ENCODE data around the gene RHOB. TPM values are rescaled to one million over a fixed set of nuclear protein-coding genes. Genes with fewer than 3 reads are reported as not detected.

RHOB gene
- total and polyA plus RNA-seq, 2 of the 13 experiments (the other 11 are each of a cell fraction or from before 2014, with no cell fraction given) = 192 to 268 TPM

DNA sequence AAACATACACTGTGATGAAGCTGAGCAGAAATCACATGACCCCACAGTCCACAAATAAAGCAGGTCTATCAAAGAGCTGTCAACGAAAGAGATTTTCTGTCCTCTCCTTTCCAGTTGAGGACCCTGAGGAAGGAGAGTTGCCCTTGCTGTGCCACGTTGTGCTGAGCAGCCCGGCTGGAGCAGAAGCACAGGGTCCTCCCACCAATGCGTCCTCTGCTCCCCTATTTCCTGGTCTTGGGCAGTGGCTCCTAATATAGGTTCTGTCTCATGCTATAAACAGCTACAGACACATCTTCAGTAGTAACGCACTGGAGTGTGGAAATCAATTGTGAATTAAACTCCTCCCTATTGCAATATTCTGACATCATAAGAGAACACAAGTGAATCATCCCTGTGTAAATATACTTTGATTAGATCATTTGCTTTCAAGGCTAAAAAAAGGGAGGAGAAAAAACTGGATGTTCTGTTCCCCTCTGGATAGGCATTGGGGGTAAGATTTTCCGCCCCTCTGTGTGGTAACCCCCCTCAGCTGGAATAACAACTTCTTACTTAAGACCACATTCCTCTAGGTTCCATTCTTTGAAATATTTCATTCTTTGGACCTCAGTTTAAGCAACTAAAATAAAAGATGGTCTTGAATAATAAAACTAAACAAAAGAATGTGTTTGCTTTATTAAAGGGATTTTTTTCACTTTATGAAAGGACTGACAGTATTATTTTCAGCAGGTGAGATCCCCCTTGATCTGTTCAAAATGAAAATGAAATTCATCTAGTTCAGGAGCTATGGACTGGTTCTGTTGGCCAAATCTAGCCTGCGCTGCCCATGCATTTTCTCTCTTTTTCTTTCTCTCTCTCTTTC, 8.3 kb upstream of the RHOB start (continued):
- TF ChIP-seq ZNF484 (CRISPR knock-in tag; IDR thresholded peaks at IDR 0.05; ENCODE audit: borderline replicate concordance, low read depth) (no peak), ZNF547 (CRISPR knock-in tag; IDR thresholded peaks at IDR 0.05) (no peak), HNF4A (CRISPR knock-in tag; IDR thresholded peaks at IDR 0.05) (no peak), THAP11 (CRISPR knock-in tag; IDR thresholded peaks at IDR 0.05) (no peak), ZFP37 (CRISPR knock-in tag; IDR thresholded peaks at IDR 0.05; ENCODE audit: borderline replicate concordance) (no peak), ZNF230 (CRISPR knock-in tag; IDR thresholded peaks at IDR 0.05) (no peak), ZNF468 (CRISPR knock-in tag; IDR thresholded peaks at IDR 0.05) (no peak), ZBTB7B (CRISPR knock-in tag; IDR thresholded peaks at IDR 0.05) (peak; percentile 79), MED1 (CRISPR knock-in tag; IDR thresholded peaks at IDR 0.05) (peak; percentile 50; the same call in 1 of the 2 replicates), RFX3 (CRISPR knock-in tag; IDR thresholded peaks at IDR 0.05) (no peak), HDAC1 (CRISPR knock-in tag; IDR thresholded peaks at IDR 0.05) (no peak), NRL (CRISPR knock-in tag; IDR thresholded peaks at IDR 0.05; ENCODE audit: borderline replicate concordance) (no peak), NONO (IDR thresholded peaks at IDR 0.05) (no peak), NONO (CRISPR knock-in tag; conservative IDR thresholded peaks at IDR 0.05) (no peak), MEIS2 (CRISPR knock-in tag; IDR thresholded peaks at IDR 0.05) (no peak), POLR2AphosphoS5 (IDR thresholded peaks at IDR 0.05; ENCODE audit: low read depth, low read length) (no peak), ZSCAN31 (CRISPR knock-in tag; IDR thresholded peaks at IDR 0.05; ENCODE audit: low read depth) (no peak), SMYD3 (CRISPR knock-in tag; IDR thresholded peaks at IDR 0.05) (no peak), NR2C2 (CRISPR knock-in tag; IDR thresholded peaks at IDR 0.05; ENCODE audit: borderline replicate concordance) (0 out of 2 replicates have a peak, but pooled peaks have one; percentile 31)
- TF ChIP-seq, protein P1, sequence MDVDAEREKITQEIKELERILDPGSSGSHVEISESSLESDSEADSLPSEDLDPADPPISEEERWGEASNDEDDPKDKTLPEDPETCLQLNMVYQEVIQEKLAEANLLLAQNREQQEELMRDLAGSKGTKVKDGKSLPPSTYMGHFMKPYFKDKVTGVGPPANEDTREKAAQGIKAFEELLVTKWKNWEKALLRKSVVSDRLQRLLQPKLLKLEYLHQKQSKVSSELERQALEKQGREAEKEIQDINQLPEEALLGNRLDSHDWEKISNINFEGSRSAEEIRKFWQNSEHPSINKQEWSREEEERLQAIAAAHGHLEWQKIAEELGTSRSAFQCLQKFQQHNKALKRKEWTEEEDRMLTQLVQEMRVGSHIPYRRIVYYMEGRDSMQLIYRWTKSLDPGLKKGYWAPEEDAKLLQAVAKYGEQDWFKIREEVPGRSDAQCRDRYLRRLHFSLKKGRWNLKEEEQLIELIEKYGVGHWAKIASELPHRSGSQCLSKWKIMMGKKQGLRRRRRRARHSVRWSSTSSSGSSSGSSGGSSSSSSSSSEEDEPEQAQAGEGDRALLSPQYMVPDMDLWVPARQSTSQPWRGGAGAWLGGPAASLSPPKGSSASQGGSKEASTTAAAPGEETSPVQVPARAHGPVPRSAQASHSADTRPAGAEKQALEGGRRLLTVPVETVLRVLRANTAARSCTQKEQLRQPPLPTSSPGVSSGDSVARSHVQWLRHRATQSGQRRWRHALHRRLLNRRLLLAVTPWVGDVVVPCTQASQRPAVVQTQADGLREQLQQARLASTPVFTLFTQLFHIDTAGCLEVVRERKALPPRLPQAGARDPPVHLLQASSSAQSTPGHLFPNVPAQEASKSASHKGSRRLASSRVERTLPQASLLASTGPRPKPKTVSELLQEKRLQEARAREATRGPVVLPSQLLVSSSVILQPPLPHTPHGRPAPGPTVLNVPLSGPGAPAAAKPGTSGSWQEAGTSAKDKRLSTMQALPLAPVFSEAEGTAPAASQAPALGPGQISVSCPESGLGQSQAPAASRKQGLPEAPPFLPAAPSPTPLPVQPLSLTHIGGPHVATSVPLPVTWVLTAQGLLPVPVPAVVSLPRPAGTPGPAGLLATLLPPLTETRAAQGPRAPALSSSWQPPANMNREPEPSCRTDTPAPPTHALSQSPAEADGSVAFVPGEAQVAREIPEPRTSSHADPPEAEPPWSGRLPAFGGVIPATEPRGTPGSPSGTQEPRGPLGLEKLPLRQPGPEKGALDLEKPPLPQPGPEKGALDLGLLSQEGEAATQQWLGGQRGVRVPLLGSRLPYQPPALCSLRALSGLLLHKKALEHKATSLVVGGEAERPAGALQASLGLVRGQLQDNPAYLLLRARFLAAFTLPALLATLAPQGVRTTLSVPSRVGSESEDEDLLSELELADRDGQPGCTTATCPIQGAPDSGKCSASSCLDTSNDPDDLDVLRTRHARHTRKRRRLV (CRISPR knock-in tag; IDR thresholded peaks at IDR 0.05) = no peak
- TF ChIP-seq, protein P2, sequence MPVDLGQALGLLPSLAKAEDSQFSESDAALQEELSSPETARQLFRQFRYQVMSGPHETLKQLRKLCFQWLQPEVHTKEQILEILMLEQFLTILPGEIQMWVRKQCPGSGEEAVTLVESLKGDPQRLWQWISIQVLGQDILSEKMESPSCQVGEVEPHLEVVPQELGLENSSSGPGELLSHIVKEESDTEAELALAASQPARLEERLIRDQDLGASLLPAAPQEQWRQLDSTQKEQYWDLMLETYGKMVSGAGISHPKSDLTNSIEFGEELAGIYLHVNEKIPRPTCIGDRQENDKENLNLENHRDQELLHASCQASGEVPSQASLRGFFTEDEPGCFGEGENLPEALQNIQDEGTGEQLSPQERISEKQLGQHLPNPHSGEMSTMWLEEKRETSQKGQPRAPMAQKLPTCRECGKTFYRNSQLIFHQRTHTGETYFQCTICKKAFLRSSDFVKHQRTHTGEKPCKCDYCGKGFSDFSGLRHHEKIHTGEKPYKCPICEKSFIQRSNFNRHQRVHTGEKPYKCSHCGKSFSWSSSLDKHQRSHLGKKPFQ (CRISPR knock-in tag; IDR thresholded peaks at IDR 0.05; ENCODE audit: insufficient replicate concordance) = no peak
- TF ChIP-seq, protein P3, sequence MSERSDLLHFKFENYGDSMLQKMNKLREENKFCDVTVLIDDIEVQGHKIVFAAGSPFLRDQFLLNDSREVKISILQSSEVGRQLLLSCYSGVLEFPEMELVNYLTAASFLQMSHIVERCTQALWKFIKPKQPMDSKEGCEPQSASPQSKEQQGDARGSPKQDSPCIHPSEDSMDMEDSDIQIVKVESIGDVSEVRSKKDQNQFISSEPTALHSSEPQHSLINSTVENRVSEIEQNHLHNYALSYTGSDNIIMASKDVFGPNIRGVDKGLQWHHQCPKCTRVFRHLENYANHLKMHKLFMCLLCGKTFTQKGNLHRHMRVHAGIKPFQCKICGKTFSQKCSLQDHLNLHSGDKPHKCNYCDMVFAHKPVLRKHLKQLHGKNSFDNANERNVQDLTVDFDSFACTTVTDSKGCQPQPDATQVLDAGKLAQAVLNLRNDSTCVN (CRISPR knock-in tag; IDR thresholded peaks at IDR 0.05; ENCODE audit: borderline replicate concordance) = no peak
- TF ChIP-seq, protein P4, sequence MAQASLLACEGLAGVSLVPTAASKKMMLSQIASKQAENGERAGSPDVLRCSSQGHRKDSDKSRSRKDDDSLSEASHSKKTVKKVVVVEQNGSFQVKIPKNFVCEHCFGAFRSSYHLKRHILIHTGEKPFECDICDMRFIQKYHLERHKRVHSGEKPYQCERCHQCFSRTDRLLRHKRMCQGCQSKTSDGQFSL (CRISPR knock-in tag; IDR thresholded peaks at IDR 0.05) = no peak
